AG10803 (cell line): ENCODE data around the gene SMIM5.

ENCODE experiments used
- DNase-seq: peaks from one replicate; pipeline ENCODE4 v3.0.0; 2010; ENCODE audit warnings: low read depth
- H3K4me3 ChIP-seq: 2 replicates; pipeline ENCODE4 v1.5.1; 2011; ENCODE audit warnings: mild to moderate bottlenecking, low read length, control low read depth
- CTCF ChIP-seq: conservative IDR thresholded peaks from 2 replicates; pipeline ENCODE4 v1.5.1; 2011; ENCODE audit warnings: mild to moderate bottlenecking, low read length, control low read depth, inconsistent platforms

Gene SMIM5

GRCh38 chr17:75676461-75676860 lies 43.2 kb downstream of the SMIM5 start:
- no peak for DNase-seq
- no peak for TF ChIP-seq CTCF
- no peak overlapping the region for H3K4me3 ChIP-seq

DNA sequence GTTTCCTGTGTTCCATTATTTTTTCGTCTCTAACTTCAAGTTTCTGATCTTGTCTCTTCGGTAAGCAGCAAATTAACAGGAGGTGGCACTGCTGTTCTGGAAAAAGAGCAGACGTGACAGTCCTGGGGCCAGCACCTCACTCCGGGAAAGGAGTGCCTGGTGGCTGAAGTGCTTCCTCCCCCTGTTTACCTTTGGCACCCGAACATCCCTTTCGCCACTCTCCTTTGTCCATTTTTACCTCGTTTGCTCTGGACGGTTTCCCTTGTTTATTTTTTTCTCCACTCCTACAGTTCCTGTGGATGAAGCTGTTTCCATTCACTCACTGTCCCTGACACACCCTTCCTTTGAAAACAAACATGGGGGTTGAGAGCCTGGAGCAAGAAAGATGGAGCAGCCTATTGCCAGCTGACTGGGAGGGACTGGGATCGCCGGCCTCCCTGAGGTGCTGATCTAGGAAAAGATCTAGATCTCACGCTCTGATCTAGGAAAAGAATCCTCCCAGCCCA lies 46.5 kb downstream of the SMIM5 start:
- DNase-seq: peak; percentile 42
- peak; percentile 42 for TF ChIP-seq CTCF
- no peak overlapping the region for H3K4me3 ChIP-seq

GRCh38 chr17:75680431-75680830 lies 47.2 kb downstream of the SMIM5 start:
- no peak overlapping the region for H3K4me3 ChIP-seq
- TF ChIP-seq CTCF: no peak
- DNase-seq: no peak

GRCh38 chr17:75681289-75681688 lies 48.1 kb downstream of the SMIM5 start:
- TF ChIP-seq CTCF: no peak
- H3K4me3 ChIP-seq: no peak overlapping the region
- DNase-seq: peak; percentile 52

GRCh38 chr17:75683583-75683982 lies 50.3 kb downstream of the SMIM5 start:
- TF ChIP-seq CTCF: no peak
- peak; percentile 36 for DNase-seq

DNA sequence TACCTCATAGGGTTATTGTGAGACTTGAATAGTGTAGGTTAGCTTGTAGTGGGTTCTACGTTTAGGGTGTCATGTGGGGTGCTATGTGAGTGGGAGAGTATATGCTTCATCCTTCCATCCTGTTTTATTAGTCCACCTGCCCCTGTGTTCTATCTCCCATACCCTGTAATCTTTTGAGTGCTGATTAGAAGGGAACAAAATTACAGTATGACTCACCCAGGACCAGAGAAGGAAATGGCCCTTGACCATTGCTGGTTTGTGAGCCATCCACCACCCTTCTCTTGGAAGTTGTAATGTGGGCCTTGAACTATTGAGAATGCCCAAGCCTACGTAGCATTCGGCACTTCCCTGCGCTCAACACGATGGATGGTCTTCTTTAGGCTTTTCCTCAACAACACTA lies 51.0 kb downstream of the SMIM5 start:
- no peak for TF ChIP-seq CTCF
- H3K4me3 ChIP-seq: no peak overlapping the region
- DNase-seq: no peak

More at GRCh38 chr17:75683583-75683982, 50.3 kb downstream of the SMIM5 start:
- no peak overlapping the region for H3K4me3 ChIP-seq

DNA sequence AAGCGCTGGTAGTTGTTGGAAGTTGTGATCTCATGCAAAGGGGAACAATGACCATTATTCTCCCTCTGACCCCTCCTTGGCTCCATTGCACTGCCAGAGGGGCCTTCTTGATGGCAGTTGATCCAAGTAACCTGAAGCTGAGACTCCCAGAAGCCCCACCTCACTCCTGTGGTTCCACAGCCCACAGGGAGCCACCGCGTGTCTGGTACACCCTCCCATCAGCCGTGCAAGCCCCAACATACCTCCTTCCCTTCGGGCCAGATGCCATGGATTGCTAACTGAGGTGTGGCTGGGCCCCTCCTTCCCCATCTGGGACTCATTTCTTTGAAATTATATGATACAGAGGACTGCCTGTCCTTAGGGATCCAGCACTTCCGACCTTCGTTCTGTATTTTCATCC lies 51.7 kb downstream of the SMIM5 start:
- peak; percentile 82 for DNase-seq
- TF ChIP-seq CTCF: no peak
- no peak overlapping the region for H3K4me3 ChIP-seq
